Measurements from ENCODE around the gene SPTBN5. TPM values are rescaled to one million over a fixed set of nuclear protein-coding genes. Genes with fewer than 3 reads are reported as not detected.

The SPTBN5 gene
- total and polyA plus RNA-seq, 5 experiments from 2014 or later = 0.02 to 0.96 (median 0.81) TPM; not detected in 2

- peaks cover 0 to 32% (median 10%) of the 10 kb centered on the region in 3 donors for H3K36me3 Mint-ChIP-seq
- ATAC-seq = no peak
- POLR2A ChIA-PET = interaction anchor here (0.6 kb wide), 1 partner anchor 776 kb away, joined by 5 read pairs; no protein-coding TSS in a partner anchor
- H3K9me3 Mint-ChIP-seq = no peaks in the 10 kb centered on the region
- DNase-seq = no peak
- peaks cover 4 to 10% (median 4%) of the 10 kb centered on the region in 4 donors for H3K4me1 Mint-ChIP-seq
- no peak overlapping the region for H3K27ac Mint-ChIP-seq
- no peak overlapping the region for H3K4me3 Mint-ChIP-seq
- H3K27me3 Mint-ChIP-seq = no peaks in the 10 kb centered on the region
Observed at GRCh38 chr15:41822957-41823356, 70.9 kb downstream of the SPTBN5 start.

- no peak for DNase-seq
- POLR2A ChIA-PET = interaction anchor here (1.3 kb wide), 1 partner anchor 48 kb away, joined by 5 read pairs; the partner anchor contains the start of gene MAPKBP1
Observed at GRCh38 chr15:41822471-41822870, 71.4 kb downstream of the SPTBN5 start.

GRCh38 chr15:41821831-41822230, 72.0 kb downstream of the SPTBN5 start:
- POLR2A ChIA-PET = interaction anchor here (1.3 kb wide), 1 partner anchor 48 kb away, joined by 5 read pairs; the partner anchor contains the start of gene MAPKBP1
- Mint-ChIP-seq H3K36me3 (peaks cover 0 to 43% (median 18%) of the 10 kb centered on the region in 3 donors), H3K4me3 (no peak overlapping the region), H3K27me3 (no peaks in the 10 kb centered on the region), H3K4me1 (peaks cover 4 to 6% (median 4%) of the 10 kb centered on the region in 4 donors), H3K9me3 (no peaks in the 10 kb centered on the region), H3K27ac (peak overlapping the region in 2 of 10 donors; percentile 67 to 69)
- ATAC-seq (no peak), DNase-seq (no peak)

More at GRCh38 chr15:41822471-41822870, 71.4 kb downstream of the SPTBN5 start:
- Mint-ChIP-seq H3K27me3 (no peaks in the 10 kb centered on the region), H3K9me3 (no peaks in the 10 kb centered on the region), H3K36me3 (peaks cover 0 to 37% (median 12%) of the 10 kb centered on the region in 3 donors), H3K4me1 (peaks cover 4 to 7% (median 4%) of the 10 kb centered on the region in 4 donors), H3K27ac (no peak overlapping the region), H3K4me3 (no peak overlapping the region)
- no peak for ATAC-seq

GRCh38 chr15:41820791-41821423, 72.9 kb downstream of the SPTBN5 start:
- Mint-ChIP-seq H3K4me1 (no peaks in the 10 kb centered on the region), H3K9me3 (no peaks in the 10 kb centered on the region), H3K27ac (peak overlapping the region in 2 of 10 donors; percentile 49 to 55), H3K4me3 (no peak overlapping the region), H3K36me3 (peaks cover 4 to 52% (median 18%) of the 10 kb centered on the region in 3 donors), H3K27me3 (no peaks in the 10 kb centered on the region)
- POLR2A ChIA-PET = interaction anchor here (1.3 kb wide), 1 partner anchor 47 kb away, joined by 5 read pairs; the partner anchor contains the start of gene MAPKBP1
- ATAC-seq = no peak
- no peak for DNase-seq

- Mint-ChIP-seq H3K4me3 (no peak overlapping the region), H3K27ac (peak overlapping the region in 2 of 10 donors; percentile 13 to 55), H3K36me3 (peaks cover 5 to 62% (median 18%) of the 10 kb centered on the region in 3 donors), H3K4me1 (no peaks in the 10 kb centered on the region), H3K27me3 (no peaks in the 10 kb centered on the region), H3K9me3 (no peaks in the 10 kb centered on the region)
- POLR2A ChIA-PET = interaction anchor here (0.6 kb wide), 1 partner anchor 215 kb away, joined by 4 read pairs; no protein-coding TSS in a partner anchor
- ATAC-seq = no peak
- DNase-seq = no peak
Observed at GRCh38 chr15:41819455-41820050, 74.3 kb downstream of the SPTBN5 start.

- no peaks in the 10 kb centered on the region for H3K9me3 Mint-ChIP-seq
- POLR2A ChIA-PET = interaction anchor here (0.6 kb wide), 1 partner anchor 91 kb away, joined by 3 read pairs; no protein-coding TSS in a partner anchor
- H3K4me1 Mint-ChIP-seq = no peaks in the 10 kb centered on the region
- no peak overlapping the region for H3K27ac Mint-ChIP-seq
- H3K36me3 Mint-ChIP-seq = peaks cover 5 to 71% (median 20%) of the 10 kb centered on the region in 3 donors
- no peak overlapping the region for H3K4me3 Mint-ChIP-seq
- H3K27me3 Mint-ChIP-seq = no peaks in the 10 kb centered on the region
- DNase-seq (no peak), ATAC-seq (no peak)
Observed at GRCh38 chr15:41817781-41818180, 76.1 kb downstream of the SPTBN5 start.

- no peak for DNase-seq
- Mint-ChIP-seq H3K4me3 (no peak overlapping the region), H3K27me3 (no peaks in the 10 kb centered on the region), H3K27ac (no peak overlapping the region), H3K4me1 (no peaks in the 10 kb centered on the region), H3K36me3 (peaks cover 5 to 68% (median 17%) of the 10 kb centered on the region in 3 donors), H3K9me3 (no peaks in the 10 kb centered on the region)
- ATAC-seq = no peak
- POLR2A ChIA-PET = interaction anchor here (0.6 kb wide), 2 partner anchors 91 to 175 kb away, joined by 3 to 4 read pairs; no protein-coding TSS in a partner anchor
Observed at GRCh38 chr15:41817327-41817726, 76.5 kb downstream of the SPTBN5 start.

GRCh38 chr15:41816788-41817187, 77.1 kb downstream of the SPTBN5 start:
- H3K27ac Mint-ChIP-seq = no peak overlapping the region
- no peak for DNase-seq
- no peak for ATAC-seq
- H3K27me3 Mint-ChIP-seq = no peaks in the 10 kb centered on the region
- no peak overlapping the region for H3K4me3 Mint-ChIP-seq
- peaks cover 0 to under 1% (median 0%) of the 10 kb centered on the region in 4 donors for H3K4me1 Mint-ChIP-seq
- H3K36me3 Mint-ChIP-seq = peaks cover 5 to 68% (median 17%) of the 10 kb centered on the region in 3 donors
- H3K9me3 Mint-ChIP-seq = no peaks in the 10 kb centered on the region
- POLR2A ChIA-PET = interaction anchor here (0.6 kb wide), 1 partner anchor 174 kb away, joined by 4 read pairs; no protein-coding TSS in a partner anchor

- Mint-ChIP-seq H3K4me1 (peaks cover 8 to 19% (median 16%) of the 10 kb centered on the region in 4 donors), H3K27me3 (no peaks in the 10 kb centered on the region), H3K36me3 (peaks cover 5 to 54% (median 15%) of the 10 kb centered on the region in 3 donors), H3K27ac (no peak overlapping the region), H3K4me3 (no peak overlapping the region), H3K9me3 (no peaks in the 10 kb centered on the region)
- POLR2A ChIA-PET = interaction anchor here (1.1 kb wide), 1 partner anchor 11 kb away, joined by 3 read pairs; no protein-coding TSS in a partner anchor
- no peak for DNase-seq
- ATAC-seq = no peak
Observed at GRCh38 chr15:41814534-41814933, 79.3 kb downstream of the SPTBN5 start.

- ATAC-seq = no peak
- H3K9me3 Mint-ChIP-seq = no peaks in the 10 kb centered on the region
- H3K4me3 Mint-ChIP-seq = no peak overlapping the region
- no peaks in the 10 kb centered on the region for H3K27me3 Mint-ChIP-seq
- DNase-seq = no peak
- POLR2A ChIA-PET = interaction anchor here (1.1 to 4.5 kb wide), 2 partner anchors 12 to 39 kb away, joined by 3 to 37 read pairs; partner anchors contain the start of gene MAPKBP1
- H3K4me1 Mint-ChIP-seq = peaks cover 9 to 21% (median 20%) of the 10 kb centered on the region in 4 donors
- H3K27ac Mint-ChIP-seq = peak overlapping the region in 1 of 10 donors; percentile 27
- H3K36me3 Mint-ChIP-seq = peaks cover 5 to 46% (median 12%) of the 10 kb centered on the region in 3 donors
Observed at GRCh38 chr15:41813426-41813825, 80.4 kb downstream of the SPTBN5 start.

- no peak overlapping the region for H3K4me3 Mint-ChIP-seq
- H3K36me3 Mint-ChIP-seq = peaks cover 5 to 43% (median 10%) of the 10 kb centered on the region in 3 donors
Observed at GRCh38 chr15:41812820-41813375, 81.0 kb downstream of the SPTBN5 start.

More at GRCh38 chr15:41812820-41813375, 81.0 kb downstream of the SPTBN5 start:
- DNase-seq (no peak), ATAC-seq (no peak)
- Mint-ChIP-seq H3K9me3 (no peaks in the 10 kb centered on the region), H3K27ac (no peak overlapping the region), H3K27me3 (no peaks in the 10 kb centered on the region), H3K4me1 (peaks cover 9 to 21% (median 20%) of the 10 kb centered on the region in 4 donors)
- POLR2A ChIA-PET = interaction anchor here (1.1 to 4.5 kb wide), 3 partner anchors 11 to 255 kb away, joined by 3 to 37 read pairs (median 4); partner anchors contain the start of gene MAPKBP1

Measured in naive thymus-derived CD8-positive, alpha-beta T cell (primary cell).